Mucosa of descending colon (tissue), 3 donors: ENCODE results near the gene RAPGEF5. TPM values are rescaled to one million over a fixed set of nuclear protein-coding genes. Genes with fewer than 3 reads are reported as not detected.

Experiments used
- ATAC-seq: fragments of 200-7000 bp; cut with Tn5 transposase; one replicate; pipeline ENCODE4 v1.9.1; 2020; ENCODE audit warnings: mild to moderate bottlenecking, moderate library complexity
- DNase-seq, 3 donors: peaks; one replicate each; pipeline ENCODE4 v3.0.0-alpha.2; 2020
- H3K36me3 ChIP-seq: fragments of 200-600 bp; one replicate; pipeline ENCODE4 v1.8.0; 2021; ENCODE audit warnings: low read depth, mild to moderate bottlenecking
- H3K4me1 ChIP-seq: fragments of 200-600 bp; one replicate; pipeline ENCODE4 v1.8.0; 2021; ENCODE audit warnings: low read depth, mild to moderate bottlenecking
- H3K4me3 ChIP-seq: fragments of 200-600 bp; one replicate; pipeline ENCODE4 v1.8.0; 2021; ENCODE audit warnings: mild to moderate bottlenecking
- H3K9me3 ChIP-seq: fragments of 200-600 bp; one replicate; pipeline ENCODE4 v1.8.0; 2021; ENCODE audit warnings: mild to moderate bottlenecking
- CTCF ChIP-seq: fragments of 200-600 bp; IDR thresholded peaks from one replicate; pipeline ENCODE4 v1.8.0; 2022; ENCODE audit warnings: antibody characterized with exemption, mild to moderate bottlenecking
- intact Hi-C, 2 donors: fragments of 100-400 bp; cut with DNase I in 1 of 2; cut with micrococcal nuclease in 1 of 2; formaldehyde crosslinking; loops; one replicate each; pipeline versions ENCODE4 v1.11.0 to v1.11.1; 2022; cut with DNase I, micrococcal nuclease
- total RNA-seq, 3 donors: library from RNA; stranded (reverse); fragmentation: NEBNext Ultra II Directional in 2 of 3; extraction: Animal tissue kit (Norgen Biotek cat#: 25700) in 2 of 3; gene quantifications; one replicate each; pipeline versions ENCODE4 v1.2.1 to v1.2.4, GENCODE V29; 2021 to 2023
- donor health status: DM: no; HTN: no; CAD: no; lungs with moderate emphysema.
- donor health status: DM: no; HTN: no; CAD: no.
- donor health status: DM: no; HTN: yes; CAD: no.

Gene RAPGEF5
- total RNA-seq, 3 donors from 2014 or later, result 34.7 to 87.8 (median 59.5) TPM

GRCh38 chr7:22110881-22111280 is 246.1 kb downstream of the RAPGEF5 start:
- Histone ChIP-seq H3K36me3 (no peaks in the 10 kb centered on the region), H3K4me3 (no peak overlapping the region), H3K9me3 (no peaks in the 10 kb centered on the region), H3K4me1 (no peaks in the 10 kb centered on the region)
- intact Hi-C loops, result loop anchor here (5.0 kb wide), 1 partner anchor 376 kb away; no protein-coding TSS in a partner anchor
- no peak for TF ChIP-seq CTCF
- DNase-seq, result no peak
- ATAC-seq, result no peak

GRCh38 chr7:22110227-22110839 is 246.6 kb downstream of the RAPGEF5 start:
- intact Hi-C loops, result loop anchor here (5.0 kb wide), 1 partner anchor 377 kb away; no protein-coding TSS in a partner anchor
- H3K4me3 ChIP-seq, result no peak overlapping the region
- H3K36me3 ChIP-seq, result no peaks in the 10 kb centered on the region
- peak; percentile 41 for TF ChIP-seq CTCF
- H3K4me1 ChIP-seq, result no peaks in the 10 kb centered on the region
- ATAC-seq, result peak; percentile 72
- H3K9me3 ChIP-seq, result no peaks in the 10 kb centered on the region
- peak in 1 of 3 donors; percentile 80 for DNase-seq

GRCh38 chr7:22109761-22110160 is 247.2 kb downstream of the RAPGEF5 start:
- peak; percentile 60 for ATAC-seq
- TF ChIP-seq CTCF, result no peak
- Histone ChIP-seq H3K4me3 (no peak overlapping the region), H3K36me3 (no peaks in the 10 kb centered on the region), H3K4me1 (no peaks in the 10 kb centered on the region), H3K9me3 (no peaks in the 10 kb centered on the region)
- peak in 2 of 3 donors; percentile 41 to 63 for DNase-seq
- intact Hi-C loops, result loop anchor here (5.0 kb wide), 1 partner anchor 378 kb away; no protein-coding TSS in a partner anchor

GRCh38 chr7:22108151-22108845 is 248.7 kb downstream of the RAPGEF5 start:
- intact Hi-C loops, result no loop called here

DNA sequence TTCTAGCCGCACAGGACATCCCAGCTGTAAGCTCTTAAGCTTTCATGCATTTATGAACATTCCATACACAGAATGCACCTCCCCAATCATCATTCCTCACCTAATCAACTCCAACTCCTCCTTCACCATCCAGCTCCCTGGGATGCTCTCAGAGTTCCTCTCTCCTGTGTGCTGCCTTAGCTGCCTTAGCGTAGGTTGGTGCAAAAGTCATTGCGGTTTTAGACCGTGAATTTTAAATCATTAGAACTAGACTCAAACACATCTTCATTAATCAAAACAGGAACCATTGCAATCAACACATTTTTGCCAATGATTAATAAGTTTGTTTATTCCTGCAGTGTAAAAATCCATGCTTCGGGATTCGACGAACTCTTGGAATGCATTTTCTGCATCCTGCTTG is 251.4 kb downstream of the RAPGEF5 start:
- no peaks in the 10 kb centered on the region for H3K9me3 ChIP-seq
- no peaks in the 10 kb centered on the region for H3K4me1 ChIP-seq
- no peak overlapping the region for H3K4me3 ChIP-seq
- TF ChIP-seq CTCF, result no peak
- intact Hi-C loops, result no loop called here
- DNase-seq (no peak), ATAC-seq (no peak)
- no peaks in the 10 kb centered on the region for H3K36me3 ChIP-seq

More at GRCh38 chr7:22108151-22108845, 248.7 kb downstream of the RAPGEF5 start:
- H3K9me3 ChIP-seq, result no peaks in the 10 kb centered on the region
- no peak for TF ChIP-seq CTCF
- DNase-seq (no peak), ATAC-seq (no peak)
- H3K36me3 ChIP-seq, result no peaks in the 10 kb centered on the region
- no peaks in the 10 kb centered on the region for H3K4me1 ChIP-seq
- no peak overlapping the region for H3K4me3 ChIP-seq
